Activated naive CD8-positive, alpha-beta T cell treated with anti-CD3 and anti-CD28 coated beads, Interleukin-2, amount 10 ng/mL, durations not matched to agents 7 days and 5 days (primary cell): ENCODE measurements around the gene NPIPA7. TPM values are rescaled to one million over a fixed set of nuclear protein-coding genes. Genes with fewer than 3 reads are reported as not detected.
"Not testable (repeated sequence)": the region's sequence is repeated elsewhere in the genome, so short reads cannot be mapped to it uniquely, and the experiment has no call there.

ENCODE experiments used
- ATAC-seq: fragments of 150-1000 bp; cut with Tn5 transposase; one replicate; pipeline ENCODE4 v1.10.0; 2021; ENCODE audit warnings: low read depth, moderate library complexity
- POLR2A ChIA-PET: fragments of 350-600 bp; sonication (Branson Sonifier 250); formaldehyde crosslinking; loops from one replicate; lab custom pipeline; 2021; ENCODE audit warnings: antibody characterized with exemption; lab: Charles Lee
- DNase-seq: peaks from one replicate; pipeline ENCODE4 v3.0.0; 2021
- H3K27ac Mint-ChIP-seq: one replicate; pipeline ENCODE4 v1.8.0; 2022; ENCODE audit warnings: mild to moderate bottlenecking, mixed read lengths
- H3K27me3 Mint-ChIP-seq: one replicate; pipeline ENCODE4 v1.8.0; 2022; ENCODE audit warnings: mild to moderate bottlenecking, moderate library complexity, mixed read lengths
- H3K36me3 Mint-ChIP-seq: one replicate; pipeline ENCODE4 v1.8.0; 2021; ENCODE audit warnings: mild to moderate bottlenecking, mixed read lengths
- H3K4me1 Mint-ChIP-seq: one replicate; pipeline ENCODE4 v1.8.0; 2021; ENCODE audit warnings: mixed read lengths
- H3K4me3 Mint-ChIP-seq: one replicate; pipeline ENCODE4 v1.8.0; 2022; ENCODE audit warnings: mild to moderate bottlenecking, moderate library complexity, mixed read lengths
- H3K9me3 Mint-ChIP-seq: one replicate; pipeline ENCODE4 v1.8.0; 2021; ENCODE audit warnings: mixed read lengths
- total RNA-seq, 2 experiments: library from RNA; stranded (reverse); gene quantifications; one replicate each; pipeline ENCODE4 v1.2.3, GENCODE V29; 2021

The NPIPA7 gene
- total RNA-seq, result 10 to 100 TPM; 12.0 to 12.6 TPM

- H3K9me3 Mint-ChIP-seq, DNase-seq, H3K4me3 Mint-ChIP-seq, H3K27me3 Mint-ChIP-seq, ATAC-seq, POLR2A ChIA-PET, H3K36me3 Mint-ChIP-seq, H3K4me1 Mint-ChIP-seq, H3K27ac Mint-ChIP-seq: not testable (repeated sequence)
Observed at GRCh38 chr16:16378840-16379239, at the start of gene NPIPA7. Gene NPIPA7 (plus strand): TSS chr16:16379140. CDS start chr16:16379245, 105 bp downstream.

DNA sequence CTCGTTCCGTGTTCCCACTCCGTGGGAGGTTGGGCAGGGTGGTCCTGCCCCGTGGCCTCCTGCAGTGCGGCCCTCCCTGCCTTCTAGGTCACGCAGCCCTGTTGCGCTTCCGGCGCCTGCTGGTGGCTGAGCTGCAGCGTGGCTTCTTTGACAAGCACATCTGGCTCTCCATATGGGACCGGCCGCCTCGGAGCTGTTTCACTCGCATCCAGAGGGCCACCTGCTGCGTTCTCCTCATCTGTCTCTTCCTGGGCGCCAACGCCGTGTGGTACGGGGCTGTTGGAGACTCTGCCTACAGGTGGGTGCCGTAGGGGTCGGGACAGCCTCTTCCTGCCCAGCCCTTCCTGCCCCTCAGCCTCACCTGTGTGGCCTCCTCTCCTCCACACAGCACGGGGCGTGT lies 47.5 kb upstream of the NPIPA7 start:
- H3K4me1 Mint-ChIP-seq, DNase-seq, H3K27ac Mint-ChIP-seq, ATAC-seq, H3K27me3 Mint-ChIP-seq, POLR2A ChIA-PET, H3K36me3 Mint-ChIP-seq, H3K4me3 Mint-ChIP-seq, H3K9me3 Mint-ChIP-seq: not testable (repeated sequence)

DNA sequence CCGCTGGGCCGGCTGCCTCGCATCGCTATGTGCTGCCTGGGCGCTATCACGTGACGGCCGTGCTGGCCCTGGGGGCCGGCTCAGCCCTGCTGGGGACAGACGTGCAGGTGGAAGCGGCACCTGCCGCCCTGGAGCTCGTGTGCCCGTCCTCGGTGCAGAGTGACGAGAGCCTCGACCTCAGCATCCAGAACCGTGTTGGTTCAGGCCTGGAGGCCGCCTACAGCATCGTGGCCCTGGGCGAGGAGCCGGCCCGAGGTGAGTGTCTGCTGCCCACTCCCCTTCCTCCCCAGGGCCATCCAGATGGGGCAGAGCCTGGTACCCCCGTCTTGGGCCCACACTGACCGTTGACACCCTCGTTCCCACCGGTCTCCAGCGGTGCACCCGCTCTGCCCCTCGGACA lies 21.4 kb upstream of the NPIPA7 start:
- H3K4me3 Mint-ChIP-seq, H3K27me3 Mint-ChIP-seq, H3K4me1 Mint-ChIP-seq, H3K27ac Mint-ChIP-seq, H3K9me3 Mint-ChIP-seq, ATAC-seq, DNase-seq, H3K36me3 Mint-ChIP-seq, POLR2A ChIA-PET: not testable (repeated sequence)

GRCh38 chr16:16358539-16359240 lies 20.2 kb upstream of the NPIPA7 start:
- POLR2A ChIA-PET, H3K4me3 Mint-ChIP-seq, H3K4me1 Mint-ChIP-seq, DNase-seq, H3K9me3 Mint-ChIP-seq, H3K27me3 Mint-ChIP-seq, ATAC-seq, H3K36me3 Mint-ChIP-seq, H3K27ac Mint-ChIP-seq: not testable (repeated sequence)

DNA sequence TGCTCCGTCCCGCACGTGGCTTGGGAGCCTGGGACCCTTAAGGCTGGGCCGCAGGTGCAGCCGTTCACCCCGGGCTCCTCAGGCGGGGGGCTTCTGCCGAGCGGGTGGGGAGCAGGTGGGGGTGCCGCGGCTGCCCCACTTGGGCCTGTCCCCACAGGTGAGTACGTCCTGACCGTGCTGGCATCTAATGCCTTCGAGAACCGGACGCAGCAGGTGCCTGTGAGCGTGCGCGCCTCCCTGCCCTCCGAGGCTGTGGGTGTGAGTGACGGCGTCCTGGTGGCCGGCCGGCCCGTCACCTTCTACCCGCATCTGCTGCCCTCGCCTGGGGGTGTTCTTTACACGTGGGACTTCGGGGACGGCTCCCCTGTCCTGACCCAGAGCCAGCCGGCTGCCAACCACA lies 15.3 kb upstream of the NPIPA7 start:
- DNase-seq, H3K4me1 Mint-ChIP-seq, H3K27me3 Mint-ChIP-seq, H3K9me3 Mint-ChIP-seq, ATAC-seq, H3K36me3 Mint-ChIP-seq, H3K4me3 Mint-ChIP-seq, H3K27ac Mint-ChIP-seq, POLR2A ChIA-PET: not testable (repeated sequence)

DNA sequence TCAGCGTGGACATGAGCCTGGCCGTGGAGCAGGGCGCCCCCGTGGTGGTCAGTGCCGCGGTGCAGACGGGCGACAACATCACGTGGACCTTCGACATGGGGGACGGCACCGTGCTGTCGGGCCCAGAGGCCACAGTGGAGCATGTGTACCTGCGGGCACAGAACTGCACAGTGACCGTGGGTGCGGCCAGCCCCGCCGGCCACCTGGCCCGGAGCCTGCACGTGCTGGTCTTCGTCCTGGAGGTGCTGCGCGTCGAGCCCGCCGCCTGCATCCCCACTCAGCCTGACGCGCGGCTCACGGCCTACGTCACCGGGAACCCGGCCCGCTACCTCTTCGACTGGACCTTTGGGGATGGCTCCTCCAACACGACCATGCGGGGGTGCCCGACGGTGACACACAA lies 14.8 kb upstream of the NPIPA7 start:
- H3K4me3 Mint-ChIP-seq, H3K36me3 Mint-ChIP-seq, DNase-seq, H3K9me3 Mint-ChIP-seq, H3K27me3 Mint-ChIP-seq, ATAC-seq, POLR2A ChIA-PET, H3K27ac Mint-ChIP-seq, H3K4me1 Mint-ChIP-seq: not testable (repeated sequence)

GRCh38 chr16:16364701-16365100 lies 14.2 kb upstream of the NPIPA7 start:
- POLR2A ChIA-PET, DNase-seq, H3K4me1 Mint-ChIP-seq, H3K9me3 Mint-ChIP-seq, H3K27ac Mint-ChIP-seq, H3K4me3 Mint-ChIP-seq, H3K27me3 Mint-ChIP-seq, ATAC-seq, H3K36me3 Mint-ChIP-seq: not testable (repeated sequence)

DNA sequence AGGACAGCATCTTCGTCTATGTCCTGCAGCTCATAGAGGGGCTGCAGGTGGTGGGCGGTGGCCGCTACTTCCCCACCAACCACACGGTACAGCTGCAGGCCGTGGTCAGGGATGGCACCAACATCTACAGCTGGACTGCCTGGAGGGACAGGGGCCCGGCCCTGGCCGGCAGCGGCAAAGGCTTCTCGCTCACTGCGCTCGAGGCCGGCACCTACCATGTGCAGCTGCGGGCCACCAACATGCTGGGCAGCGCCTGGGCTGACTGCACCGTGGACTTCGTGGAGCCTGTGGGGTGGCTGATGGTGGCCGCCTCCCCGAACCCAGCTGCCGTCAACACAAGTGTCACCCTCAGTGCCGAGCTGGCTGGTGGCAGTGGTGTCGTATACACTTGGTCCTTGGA lies 13.6 kb upstream of the NPIPA7 start:
- H3K27me3 Mint-ChIP-seq, DNase-seq, H3K9me3 Mint-ChIP-seq, POLR2A ChIA-PET, H3K27ac Mint-ChIP-seq, ATAC-seq, H3K36me3 Mint-ChIP-seq, H3K4me3 Mint-ChIP-seq, H3K4me1 Mint-ChIP-seq: not testable (repeated sequence)

GRCh38 chr16:16365851-16366250 lies 13.1 kb upstream of the NPIPA7 start:
- H3K4me1 Mint-ChIP-seq, H3K27me3 Mint-ChIP-seq, H3K9me3 Mint-ChIP-seq, ATAC-seq, H3K4me3 Mint-ChIP-seq, H3K36me3 Mint-ChIP-seq, DNase-seq, H3K27ac Mint-ChIP-seq, POLR2A ChIA-PET: not testable (repeated sequence)

GRCh38 chr16:16366552-16367284 lies 12.2 kb upstream of the NPIPA7 start:
- POLR2A ChIA-PET, H3K4me3 Mint-ChIP-seq, H3K27ac Mint-ChIP-seq, H3K4me1 Mint-ChIP-seq, DNase-seq, ATAC-seq, H3K9me3 Mint-ChIP-seq, H3K27me3 Mint-ChIP-seq, H3K36me3 Mint-ChIP-seq: not testable (repeated sequence)

DNA sequence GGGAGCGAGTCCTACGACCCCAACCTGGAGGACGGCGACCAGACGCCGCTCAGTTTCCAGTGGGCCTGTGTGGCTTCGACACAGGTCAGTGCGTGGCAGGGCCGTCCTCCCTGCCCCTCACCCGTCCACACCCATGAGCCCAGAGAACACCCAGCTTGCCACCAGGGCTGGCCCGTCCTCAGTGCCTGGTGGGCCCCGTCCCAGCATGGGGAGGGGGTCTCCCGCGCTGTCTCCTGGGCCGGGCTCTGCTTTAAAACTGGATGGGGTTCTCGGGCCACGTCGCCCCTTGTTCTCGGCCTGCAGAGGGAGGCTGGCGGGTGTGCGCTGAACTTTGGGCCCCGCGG lies 11.7 kb upstream of the NPIPA7 start:
- H3K27me3 Mint-ChIP-seq, H3K4me3 Mint-ChIP-seq, ATAC-seq, POLR2A ChIA-PET, H3K4me1 Mint-ChIP-seq, H3K36me3 Mint-ChIP-seq, H3K27ac Mint-ChIP-seq, H3K9me3 Mint-ChIP-seq, DNase-seq: not testable (repeated sequence)

DNA sequence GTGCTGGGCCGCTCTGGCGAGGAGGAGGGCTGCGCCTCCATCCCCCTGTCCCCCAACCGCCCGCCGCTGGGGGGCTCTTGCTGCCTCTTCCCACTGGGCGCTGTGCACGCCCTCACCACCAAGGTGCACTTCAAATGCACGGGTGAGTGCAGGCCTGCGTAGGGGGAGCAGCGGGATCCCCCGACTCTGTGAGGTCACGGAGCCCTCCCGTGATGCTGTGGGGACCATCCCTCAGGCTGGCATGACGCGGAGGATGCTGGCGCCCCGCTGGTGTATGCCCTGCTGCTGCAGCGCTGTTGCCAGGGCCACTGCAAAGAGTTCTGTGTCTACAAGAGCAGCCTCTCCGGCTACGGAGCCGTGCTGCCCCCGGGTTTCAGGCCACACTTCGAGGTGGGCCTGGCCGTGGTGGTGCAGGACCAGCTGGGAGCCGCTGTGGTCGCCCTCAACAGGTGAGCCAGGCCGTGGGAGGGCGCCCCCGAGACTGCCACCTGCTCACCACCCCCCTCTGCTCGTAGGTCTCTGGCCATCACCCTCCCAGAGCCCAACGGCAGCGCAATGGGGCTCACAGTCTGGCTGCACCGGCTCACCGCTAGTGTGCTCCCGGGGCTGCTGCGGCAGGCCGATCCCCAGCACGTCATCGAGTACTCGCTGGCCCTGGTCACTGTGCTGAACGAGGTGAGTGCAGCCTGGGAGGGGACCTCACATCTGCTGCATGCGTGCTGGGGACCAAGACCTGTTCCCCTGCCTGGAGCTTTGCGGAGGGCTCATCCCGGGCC lies 9.7 kb upstream of the NPIPA7 start:
- POLR2A ChIA-PET, H3K9me3 Mint-ChIP-seq, H3K27me3 Mint-ChIP-seq, DNase-seq, ATAC-seq, H3K4me3 Mint-ChIP-seq, H3K27ac Mint-ChIP-seq, H3K36me3 Mint-ChIP-seq, H3K4me1 Mint-ChIP-seq: not testable (repeated sequence)

DNA sequence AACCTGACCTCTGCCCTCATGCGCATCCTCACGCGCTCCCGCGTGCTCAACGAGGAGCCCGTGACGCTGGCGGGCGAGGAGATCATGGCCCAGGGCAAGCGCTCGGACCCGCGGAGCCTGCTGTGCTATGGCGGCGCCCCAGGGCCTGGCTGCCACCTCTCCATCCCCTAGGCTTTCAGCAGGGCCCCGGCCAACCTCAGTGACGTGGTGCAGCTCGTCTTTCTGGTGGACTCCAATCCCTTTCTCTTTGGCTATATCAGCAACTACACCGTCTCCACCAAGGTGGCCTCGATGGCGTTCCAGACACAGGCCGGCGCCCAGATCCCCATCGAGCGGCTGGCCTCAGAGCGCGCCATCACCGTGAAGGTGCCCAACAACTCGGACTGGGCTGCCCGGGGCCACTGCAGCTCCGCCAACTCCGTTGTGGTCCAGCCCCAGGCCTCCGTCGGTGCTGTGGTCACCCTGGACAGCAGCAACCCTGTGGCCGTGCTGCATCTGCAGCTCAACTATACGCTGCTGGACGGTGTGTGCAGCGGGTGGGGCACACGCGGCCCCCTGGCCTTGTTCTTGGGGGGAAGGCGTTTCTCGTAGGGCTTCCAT lies 7.7 kb upstream of the NPIPA7 start:
- ATAC-seq, DNase-seq, POLR2A ChIA-PET, H3K36me3 Mint-ChIP-seq, H3K27ac Mint-ChIP-seq, H3K4me1 Mint-ChIP-seq, H3K9me3 Mint-ChIP-seq, H3K4me3 Mint-ChIP-seq, H3K27me3 Mint-ChIP-seq: not testable (repeated sequence)
